ENCODE data around the gene MTG1.

- TF ChIP-seq CTCF (optimal IDR thresholded peaks at IDR 0.05 in 1 of 3, IDR thresholded peaks at IDR 0.05 in 1 of 3, conservative IDR thresholded peaks at IDR 0.05 in 1 of 3; ENCODE audit: extremely low read depth in 1 of 3, insufficient read depth in 2 of 3, low read length in 3 of 3), result no peak
- no peak for TF ChIP-seq EZH2 (IDR thresholded peaks at IDR 0.05; ENCODE audit: low read length)
These were observed 38.7 kb upstream of the MTG1 start for GRCh38 chr10:133355266-133355665.

Measured in keratinocyte (primary cell).